HG03108 (cell line): ENCODE data around the gene MXRA7.
"Not testable (repeated sequence)": the region's sequence is repeated elsewhere in the genome, so short reads cannot be mapped to it uniquely, and the experiment has no call there.

ENCODE experiments used
- ATAC-seq: cut with Tn5 transposase; IDR thresholded peaks from one replicate; pipeline ENCODE4 v1.9.1; 2021; ENCODE audit warnings: moderate library complexity; ENCODE audit not compliant: unreplicated experiment

Gene MXRA7

DNA sequence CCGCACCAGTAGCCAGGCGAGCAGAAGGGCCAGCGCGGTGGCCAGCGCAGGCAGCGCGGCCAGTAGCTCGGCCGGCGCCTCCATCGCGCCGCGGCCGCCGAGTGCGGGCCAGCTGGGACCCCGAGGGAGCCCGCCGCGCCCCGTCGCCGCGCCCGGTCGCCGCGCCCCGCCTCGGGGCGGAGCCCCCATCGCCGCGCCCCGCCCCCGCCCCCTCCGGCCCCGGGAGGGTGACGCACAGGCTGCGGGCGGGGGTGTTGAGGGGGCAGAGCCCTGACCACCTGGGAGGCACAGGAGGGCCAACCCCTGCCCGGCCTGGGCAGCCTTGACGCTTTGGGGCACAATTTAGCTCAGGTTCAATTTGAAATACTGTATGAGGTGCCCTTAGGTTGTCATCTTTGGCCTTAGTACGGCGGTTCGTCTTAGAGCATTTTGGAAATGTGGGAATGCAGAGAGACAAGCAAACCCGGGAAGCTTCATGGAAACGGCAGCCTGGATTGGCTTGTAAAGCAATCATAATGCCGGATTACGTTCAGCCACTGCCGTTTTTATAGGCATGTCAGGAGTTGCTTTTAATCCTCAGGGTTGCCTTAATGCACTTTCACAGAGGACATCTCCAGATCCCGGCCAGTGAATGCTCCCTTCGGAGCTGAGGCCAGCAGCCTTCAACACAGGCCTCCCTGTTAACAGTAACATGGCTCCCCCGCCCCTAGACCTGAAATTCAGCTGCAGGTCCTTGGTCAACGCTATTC lies at the start of gene MXRA7:
Gene MXRA7 (minus strand): TSS at position 103 of the 749 bp plus-strand sequence. CDS start 19 bp downstream, at position 84.
- no peak for ATAC-seq

DNA sequence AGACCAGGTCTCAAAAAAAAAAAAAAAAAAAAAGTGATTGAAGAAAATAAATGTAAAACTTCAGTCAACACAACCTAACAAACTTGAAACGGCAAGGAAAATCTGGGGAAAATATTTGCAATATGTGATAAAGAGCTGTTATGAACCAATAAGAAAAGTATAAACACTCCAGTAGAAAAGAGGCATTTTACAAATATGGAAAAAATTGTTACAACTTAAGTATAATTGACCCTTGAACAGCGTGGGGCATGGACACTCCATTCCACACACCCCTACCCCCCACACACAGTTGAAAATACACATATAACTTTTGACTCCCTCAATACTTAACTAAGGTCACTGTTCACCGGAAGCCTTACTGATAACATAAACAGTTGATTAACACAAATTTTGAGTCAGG lies 47.8 kb upstream of the MXRA7 start:
- no peak for ATAC-seq

GRCh38 chr17:76757256-76757655 lies 46.5 kb upstream of the MXRA7 start:
- no peak for ATAC-seq

- ATAC-seq = no peak
These were observed 44.5 kb upstream of the MXRA7 start for GRCh38 chr17:76755285-76755684.

GRCh38 chr17:76753061-76753961 lies 42.5 kb upstream of the MXRA7 start:
- ATAC-seq = no peak

DNA sequence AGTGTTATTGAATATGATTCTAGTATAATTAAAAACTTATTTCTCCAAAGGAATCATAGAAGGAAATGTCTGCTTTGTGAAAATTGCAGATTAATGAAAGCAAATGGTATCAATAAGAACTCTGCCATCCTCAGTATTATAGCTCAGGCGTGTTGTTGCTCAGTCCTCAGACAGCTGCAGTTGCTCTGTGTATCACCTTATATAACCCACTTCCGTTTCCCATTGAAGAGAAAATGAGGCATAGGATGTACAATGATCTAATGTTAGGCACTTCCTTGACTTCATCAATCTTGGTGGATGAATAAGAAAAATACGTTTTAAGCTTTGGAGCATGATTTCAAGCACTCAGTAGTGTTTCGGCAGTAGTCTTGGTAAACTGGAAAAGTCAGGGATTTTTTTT lies 41.2 kb upstream of the MXRA7 start:
- no peak for ATAC-seq

- no peak for ATAC-seq
These were observed 40.7 kb upstream of the MXRA7 start for GRCh38 chr17:76751416-76751993.

GRCh38 chr17:76748657-76749056 lies 37.9 kb upstream of the MXRA7 start:
- no peak for ATAC-seq

- ATAC-seq = no peak
These were observed 37.1 kb upstream of the MXRA7 start for GRCh38 chr17:76747716-76748363.

- not testable (repeated sequence) for ATAC-seq
These were observed 35.0 kb upstream of the MXRA7 start for GRCh38 chr17:76745785-76746184.

DNA sequence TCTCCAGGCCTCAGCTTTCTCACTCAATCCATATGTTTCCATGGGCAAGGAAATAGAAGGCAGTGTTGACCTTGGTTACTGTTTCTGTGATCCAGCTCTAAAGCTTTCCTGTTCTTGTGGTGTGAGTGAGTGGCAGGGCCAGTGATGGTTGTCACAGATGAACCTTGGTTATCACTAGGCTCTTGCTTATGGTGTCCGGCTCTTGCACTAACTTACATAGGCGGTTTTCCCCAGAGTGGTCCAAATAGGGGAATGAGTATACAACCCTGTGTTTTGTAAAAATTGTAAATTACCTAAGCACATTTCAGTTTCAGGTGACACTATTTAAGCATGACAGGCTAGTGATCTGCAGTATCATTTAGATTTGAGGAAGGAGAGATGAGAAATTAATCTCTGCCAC lies 34.0 kb upstream of the MXRA7 start:
- no peak for ATAC-seq

DNA sequence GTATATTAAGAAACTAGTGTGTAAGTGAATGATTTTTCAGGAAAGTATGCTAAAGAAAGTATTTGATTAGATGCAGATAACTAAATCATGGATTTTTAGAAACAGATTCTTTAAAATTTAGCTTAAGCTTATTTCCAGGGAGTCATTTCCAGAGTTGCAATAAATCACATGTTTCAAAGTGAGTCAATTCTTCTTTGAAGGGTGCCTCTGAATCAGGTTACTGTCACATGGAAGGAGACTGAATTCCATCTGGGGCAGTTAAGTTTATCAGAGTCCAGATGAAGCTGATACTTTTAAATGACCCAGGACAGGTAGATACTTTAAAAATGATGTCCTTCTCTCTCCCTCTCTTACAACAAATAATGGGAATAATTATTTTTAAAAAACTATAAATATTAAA lies 32.2 kb upstream of the MXRA7 start:
- no peak for ATAC-seq

DNA sequence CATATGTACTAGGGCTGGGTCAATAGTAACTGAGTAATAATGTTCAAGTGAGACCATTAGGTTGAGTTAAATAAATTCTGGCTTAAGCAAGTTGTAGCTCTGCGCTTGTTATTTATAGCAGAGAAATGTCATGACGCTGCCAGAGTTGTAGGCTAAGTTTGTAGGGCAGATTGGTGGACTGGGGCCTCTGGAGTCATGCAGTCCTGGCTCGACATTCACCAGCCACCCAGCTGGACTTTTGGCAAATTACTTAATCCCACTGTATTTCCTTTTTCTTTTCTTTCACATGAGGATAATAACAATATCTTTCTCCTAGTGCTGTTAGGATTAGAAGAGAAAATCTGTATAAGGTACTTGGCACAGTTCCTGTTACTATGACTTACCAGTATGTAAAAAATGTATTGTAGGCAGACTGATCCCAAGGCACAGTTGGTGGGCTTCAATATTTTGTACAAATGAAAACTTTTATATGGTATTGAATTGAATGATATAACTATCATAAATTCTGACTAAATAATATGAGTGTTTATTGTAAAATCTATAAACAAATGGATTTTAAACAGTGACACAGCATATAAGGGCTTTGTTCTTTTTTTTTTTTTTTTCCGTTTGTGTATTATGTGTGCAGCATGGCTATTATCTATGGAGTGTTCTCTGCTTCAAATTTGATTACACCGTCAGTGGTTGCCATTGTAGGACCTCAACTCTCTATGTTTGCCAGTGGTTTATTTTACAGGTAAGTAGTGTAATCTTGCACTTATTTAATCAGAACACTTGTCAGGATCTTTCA lies 29.8 kb upstream of the MXRA7 start:
- no peak for ATAC-seq

GRCh38 chr17:76739568-76740115 lies 28.9 kb upstream of the MXRA7 start:
- not testable (repeated sequence) for ATAC-seq

DNA sequence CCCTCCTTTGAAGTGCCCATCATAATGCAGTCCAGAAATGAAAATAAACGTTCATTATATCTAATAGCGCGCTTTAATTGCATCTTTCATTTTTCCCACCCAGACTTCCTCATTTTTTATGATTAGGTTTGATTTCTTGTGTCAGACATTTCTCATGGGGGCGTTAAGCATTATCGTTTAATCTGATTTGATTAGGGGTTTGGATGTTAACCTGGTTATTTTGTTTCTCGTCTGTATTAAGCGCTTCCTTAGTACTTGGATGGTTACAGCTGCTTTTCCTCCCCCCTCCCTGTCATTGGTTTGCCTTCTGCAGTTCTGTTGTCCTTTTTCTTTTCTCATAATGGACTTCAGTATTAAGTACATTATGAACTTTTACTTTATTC lies 27.7 kb upstream of the MXRA7 start:
- ATAC-seq = no peak

- ATAC-seq = peak; percentile 53
These were observed 27.1 kb upstream of the MXRA7 start, which contains the start of gene MFSD11 for GRCh38 chr17:76737676-76738467. MFSD11 (plus strand) TSS chr17:76738119; CDS start chr17:76738353, 234 bp downstream.

DNA sequence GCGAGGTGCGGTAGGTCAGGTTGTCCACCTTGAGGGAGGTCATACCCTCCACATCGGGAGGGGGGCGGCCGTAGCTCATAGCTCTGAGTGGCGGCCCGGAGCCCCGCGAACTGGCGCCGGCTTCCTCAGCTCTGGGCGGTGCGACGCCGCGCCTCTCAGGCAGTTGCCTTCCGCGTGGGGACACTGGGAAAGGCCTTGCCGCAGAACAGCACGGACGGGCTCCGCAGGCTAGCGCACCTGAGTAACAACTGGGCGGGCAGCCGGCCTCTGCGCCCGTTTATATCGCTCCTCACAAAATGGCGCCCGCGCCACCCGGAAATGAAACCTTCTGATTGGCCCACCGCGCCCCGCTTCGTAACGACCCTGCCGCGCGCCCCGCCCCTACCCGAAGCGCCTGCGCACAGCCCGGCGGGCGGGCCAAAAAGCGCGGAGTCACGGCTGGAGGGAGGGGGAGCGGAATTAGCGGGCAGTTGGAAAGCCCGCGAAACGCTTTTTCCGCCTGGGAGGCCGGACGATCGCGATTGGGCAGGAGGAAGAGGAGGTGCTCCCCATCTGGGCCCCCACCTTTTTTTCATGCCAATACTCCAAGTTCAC lies 26.4 kb upstream of the MXRA7 start, which contains the start of gene SRSF2:
Gene SRSF2 (minus strand): TSS at position 250 of the 594 bp plus-strand sequence. CDS start 171 bp downstream, at position 79.
- ATAC-seq = peak; percentile 53

- peak; percentile 15 for ATAC-seq
These were observed 25.8 kb upstream of the MXRA7 start for GRCh38 chr17:76736349-76737081.
